GM10847 (cell line): Measurements from ENCODE around the gene NWD2.

ENCODE experiments used
- POLR2A ChIP-seq: IDR thresholded peaks from 2 replicates; pipeline ENCODE4 v1.6.1; 2011; ENCODE audit not compliant: insufficient read length; ENCODE audit errors: extremely low read depth

Gene NWD2

GRCh38 chr4:37415845-37416369 lies 171.4 kb downstream of the NWD2 start:
- TF ChIP-seq POLR2A = no peak

GRCh38 chr4:37421614-37422013 lies 177.1 kb downstream of the NWD2 start:
- TF ChIP-seq POLR2A = no peak

GRCh38 chr4:37422102-37422501 lies 177.6 kb downstream of the NWD2 start:
- TF ChIP-seq POLR2A = no peak

GRCh38 chr4:37422638-37423037 lies 178.1 kb downstream of the NWD2 start:
- no peak for TF ChIP-seq POLR2A

GRCh38 chr4:37423310-37423709 lies 178.8 kb downstream of the NWD2 start:
- TF ChIP-seq POLR2A = no peak

GRCh38 chr4:37424753-37425152 lies 180.2 kb downstream of the NWD2 start:
- TF ChIP-seq POLR2A = no peak

- no peak for TF ChIP-seq POLR2A
Measured at GRCh38 chr4:37425857-37426256, 181.3 kb downstream of the NWD2 start.

- no peak for TF ChIP-seq POLR2A
Measured at GRCh38 chr4:37427193-37427592, 182.7 kb downstream of the NWD2 start.

GRCh38 chr4:37429906-37430305 lies 185.4 kb downstream of the NWD2 start:
- no peak for TF ChIP-seq POLR2A

GRCh38 chr4:37430718-37431416 lies 186.3 kb downstream of the NWD2 start:
- no peak for TF ChIP-seq POLR2A

- no peak for TF ChIP-seq POLR2A
Measured at GRCh38 chr4:37431417-37431743, 186.8 kb downstream of the NWD2 start.

- TF ChIP-seq POLR2A = no peak
Measured at GRCh38 chr4:37434469-37434868, 189.9 kb downstream of the NWD2 start.

GRCh38 chr4:37436546-37436945 lies 192.0 kb downstream of the NWD2 start:
- no peak for TF ChIP-seq POLR2A

- no peak for TF ChIP-seq POLR2A
Measured at GRCh38 chr4:37437163-37437562, 192.6 kb downstream of the NWD2 start.

GRCh38 chr4:37438564-37439279 lies 194.2 kb downstream of the NWD2 start:
- no peak for TF ChIP-seq POLR2A

GRCh38 chr4:37439809-37440474 lies 195.4 kb downstream of the NWD2 start:
- TF ChIP-seq POLR2A = no peak
